ENCODE results near the gene RGMA.

Gene RGMA, protein sequence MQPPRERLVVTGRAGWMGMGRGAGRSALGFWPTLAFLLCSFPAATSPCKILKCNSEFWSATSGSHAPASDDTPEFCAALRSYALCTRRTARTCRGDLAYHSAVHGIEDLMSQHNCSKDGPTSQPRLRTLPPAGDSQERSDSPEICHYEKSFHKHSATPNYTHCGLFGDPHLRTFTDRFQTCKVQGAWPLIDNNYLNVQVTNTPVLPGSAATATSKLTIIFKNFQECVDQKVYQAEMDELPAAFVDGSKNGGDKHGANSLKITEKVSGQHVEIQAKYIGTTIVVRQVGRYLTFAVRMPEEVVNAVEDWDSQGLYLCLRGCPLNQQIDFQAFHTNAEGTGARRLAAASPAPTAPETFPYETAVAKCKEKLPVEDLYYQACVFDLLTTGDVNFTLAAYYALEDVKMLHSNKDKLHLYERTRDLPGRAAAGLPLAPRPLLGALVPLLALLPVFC

DNA sequence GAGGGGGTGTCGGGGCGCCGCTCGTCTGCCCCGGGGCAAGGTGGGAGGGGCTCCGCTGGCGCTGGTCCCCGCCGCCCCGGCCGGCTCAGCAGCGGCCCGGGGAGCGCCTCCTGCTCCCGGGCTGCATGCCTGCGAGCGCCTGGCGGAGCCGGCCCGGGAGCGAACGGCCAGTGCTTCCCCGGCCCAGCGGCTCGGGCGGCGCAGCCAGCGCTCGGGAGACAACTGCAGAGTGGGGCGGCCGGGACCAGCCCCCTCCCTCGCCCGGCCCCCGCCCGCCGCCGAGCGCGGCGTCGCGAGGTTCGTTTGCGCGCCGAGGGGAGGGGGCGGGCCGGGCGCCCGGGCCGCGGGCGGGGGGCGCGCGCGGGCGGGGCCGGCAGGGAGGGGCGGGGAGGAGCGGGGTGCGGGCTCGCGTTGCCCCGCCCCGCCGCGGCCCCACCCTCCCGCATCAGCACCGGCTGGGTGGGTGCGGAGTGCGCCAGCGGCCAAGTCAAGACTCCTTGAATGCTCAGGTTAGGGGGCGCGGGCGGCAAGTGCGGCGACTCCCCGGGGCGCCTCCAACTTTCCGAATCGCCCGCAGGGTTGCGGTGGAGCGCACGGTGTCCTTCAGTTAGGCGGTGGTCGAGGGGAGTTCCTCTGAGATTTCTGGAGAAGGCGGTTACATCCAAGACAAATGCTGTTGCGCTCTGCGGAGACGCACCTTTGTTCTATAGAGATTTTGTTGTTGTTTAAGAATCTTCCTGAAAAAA, at the start of gene RGMA:
Gene RGMA (minus strand): TSS at position 231 of the 746 bp plus-strand sequence. CDS start 279 bp downstream, outside the sequence.
- DNase-seq: no peak

DNA sequence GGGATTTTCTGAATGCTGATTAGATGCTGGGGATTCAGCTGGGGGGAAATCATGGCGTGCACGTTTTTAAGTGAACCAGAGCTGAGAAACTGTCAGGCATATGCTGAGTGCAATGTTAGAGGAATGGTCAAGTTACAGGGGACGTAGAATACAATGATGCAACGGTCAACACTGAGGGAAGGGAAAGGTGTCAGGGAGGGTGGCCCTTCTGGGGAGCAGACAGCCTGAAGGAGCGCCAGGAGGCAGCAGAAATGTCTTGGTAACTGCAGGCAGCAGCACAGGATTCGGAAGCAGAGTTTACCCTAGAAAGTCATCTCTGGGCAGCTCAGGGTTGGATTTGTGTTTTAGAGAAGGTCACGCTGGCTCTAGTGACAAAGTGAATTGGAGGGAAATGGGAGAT, 47.6 kb upstream of the RGMA start:
- DNase-seq: no peak

DNA sequence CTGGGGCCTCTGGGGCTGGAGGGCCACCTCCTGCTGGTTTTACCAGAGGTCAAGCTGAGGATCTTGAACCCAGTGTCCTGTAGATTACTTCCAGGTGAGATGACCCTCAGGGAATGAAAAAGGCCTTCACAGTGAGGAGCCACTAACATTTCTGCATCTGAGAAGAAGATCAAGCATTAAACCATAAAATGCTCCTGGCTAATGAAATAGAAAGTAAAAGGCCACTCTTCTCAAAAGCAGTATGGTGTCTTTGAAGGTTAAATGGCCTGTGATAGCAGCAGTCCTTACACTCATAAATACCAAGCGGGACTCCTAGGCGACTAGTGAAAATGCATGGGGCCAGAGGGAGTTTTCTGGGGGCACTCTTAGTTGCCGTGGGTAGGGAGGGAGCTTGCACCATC, 47.0 kb upstream of the RGMA start:
- DNase-seq: no peak

DNA sequence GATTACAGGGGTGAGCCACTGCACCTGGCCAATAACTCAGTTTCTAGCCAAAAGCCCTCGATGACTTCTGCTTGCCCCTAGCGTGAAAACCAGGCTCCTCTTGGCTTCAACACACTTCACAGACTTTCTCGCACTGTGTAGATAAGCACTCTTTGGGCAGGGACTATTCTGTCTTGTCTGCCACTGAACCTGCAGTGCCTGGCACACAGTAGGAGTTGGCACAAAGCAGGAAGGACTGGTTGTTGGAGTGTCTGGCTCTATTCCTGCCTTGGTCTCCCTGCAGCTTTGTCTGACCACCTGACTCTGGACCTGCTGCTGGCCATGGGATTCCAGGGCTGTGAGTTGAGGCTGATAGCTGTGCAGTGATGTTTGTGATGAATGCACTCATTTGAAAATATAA, 46.4 kb upstream of the RGMA start:
- DNase-seq: no peak

DNA sequence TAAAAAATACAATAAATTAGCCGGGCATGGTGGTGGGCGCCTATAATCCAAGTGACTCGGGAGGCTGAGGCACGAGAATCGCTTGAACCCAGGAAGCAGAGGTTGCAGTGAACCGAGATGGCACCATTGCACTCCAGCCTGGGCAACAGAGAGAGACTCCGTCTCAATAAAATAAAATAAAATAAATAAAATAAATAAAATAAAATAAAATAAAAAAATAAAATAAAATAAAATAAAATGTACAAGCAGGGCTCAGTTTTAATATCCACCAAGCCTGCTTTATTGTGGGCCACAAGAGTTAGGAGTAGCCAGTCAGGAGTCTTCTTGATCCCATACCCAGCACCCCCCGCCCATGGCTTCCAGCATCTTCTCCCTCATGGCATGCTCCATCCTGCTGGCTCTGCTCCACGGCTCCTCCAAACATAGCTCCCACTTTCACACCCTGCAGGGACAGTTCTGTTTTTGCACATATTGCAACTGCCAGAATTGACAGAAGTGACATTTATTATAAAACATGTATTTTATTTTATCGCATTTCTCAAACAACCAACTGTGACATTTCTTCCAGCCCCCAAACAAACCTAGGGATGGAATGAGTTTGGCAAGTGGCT, 42.6 kb upstream of the RGMA start:
- DNase-seq: no peak

DNA sequence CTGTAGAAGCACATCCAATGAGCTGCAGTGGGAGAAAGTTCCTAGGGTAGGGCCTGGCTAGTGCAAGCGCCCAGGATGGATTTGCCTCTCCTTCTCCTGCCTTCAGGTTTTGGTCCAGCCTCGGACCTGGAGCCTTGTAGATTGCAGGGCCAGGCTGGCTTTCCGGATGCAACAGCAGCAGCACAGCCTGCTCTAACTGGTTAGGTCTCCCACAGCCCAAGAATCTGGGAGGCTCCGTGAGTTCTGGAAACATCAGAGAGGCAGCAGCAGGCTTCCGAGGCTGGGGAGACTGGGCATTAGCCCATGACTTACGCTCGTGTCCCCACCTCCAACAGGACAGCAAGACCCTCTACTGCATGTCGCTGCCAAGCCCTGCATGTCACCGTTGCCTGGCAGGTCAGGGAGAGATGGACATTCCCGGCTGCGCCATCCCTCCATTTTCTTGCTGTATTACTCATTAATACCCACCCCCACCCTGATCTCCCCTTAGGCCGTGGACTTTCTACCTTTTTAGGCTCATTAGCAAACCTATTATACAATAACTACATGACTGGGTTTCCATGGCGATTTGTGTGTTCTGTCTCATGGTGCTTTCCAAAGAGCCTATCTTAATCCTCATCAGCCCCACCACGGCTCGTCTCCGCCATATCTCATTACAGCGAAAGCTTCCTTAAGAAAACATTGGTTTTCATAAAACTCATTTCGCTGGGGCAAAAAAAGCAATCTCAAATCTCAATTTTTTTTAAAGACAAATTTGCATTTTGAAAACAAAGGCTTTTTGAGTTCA, 40.9 kb upstream of the RGMA start:
- no peak for DNase-seq

DNA sequence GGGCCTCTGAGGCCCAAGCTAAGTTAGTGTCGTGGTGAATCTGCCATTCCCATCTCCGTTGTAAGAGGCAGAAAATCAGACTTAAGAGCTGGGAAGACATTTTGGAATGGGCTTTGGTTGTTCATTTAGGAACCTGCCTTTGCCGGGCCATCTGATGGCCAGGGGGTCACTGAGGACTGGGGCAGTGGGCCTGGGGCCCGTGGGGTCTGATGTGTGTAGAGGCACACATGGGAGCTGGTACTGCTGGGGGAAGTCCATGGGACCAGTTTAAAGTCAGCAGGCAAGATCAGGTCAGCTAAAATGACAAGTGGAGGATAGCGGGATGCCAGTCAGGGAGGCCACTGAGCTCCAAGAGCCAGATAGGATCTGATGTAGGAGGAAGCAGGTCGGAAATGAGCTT, 38.3 kb upstream of the RGMA start:
- DNase-seq: no peak

DNA sequence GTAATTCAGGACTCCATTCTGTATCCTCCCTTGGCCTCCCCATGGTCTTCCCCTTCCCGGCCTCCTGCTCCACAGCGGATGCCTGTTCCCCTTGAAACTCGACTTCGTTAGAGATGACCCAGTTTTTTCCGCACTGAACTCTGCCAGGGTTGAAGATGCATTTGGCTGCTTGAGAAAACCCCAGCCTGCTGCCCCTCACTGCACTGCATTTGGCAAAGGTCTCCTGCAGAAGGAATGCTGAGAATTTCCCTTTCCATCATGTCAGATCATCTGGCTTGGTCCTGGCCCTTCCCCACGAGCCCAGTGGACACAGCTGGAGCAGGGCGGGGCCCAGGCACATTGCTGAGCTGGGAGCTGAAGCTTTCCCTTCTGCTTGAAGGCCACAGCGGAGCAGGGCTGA, 37.6 kb upstream of the RGMA start:
- DNase-seq: no peak

DNA sequence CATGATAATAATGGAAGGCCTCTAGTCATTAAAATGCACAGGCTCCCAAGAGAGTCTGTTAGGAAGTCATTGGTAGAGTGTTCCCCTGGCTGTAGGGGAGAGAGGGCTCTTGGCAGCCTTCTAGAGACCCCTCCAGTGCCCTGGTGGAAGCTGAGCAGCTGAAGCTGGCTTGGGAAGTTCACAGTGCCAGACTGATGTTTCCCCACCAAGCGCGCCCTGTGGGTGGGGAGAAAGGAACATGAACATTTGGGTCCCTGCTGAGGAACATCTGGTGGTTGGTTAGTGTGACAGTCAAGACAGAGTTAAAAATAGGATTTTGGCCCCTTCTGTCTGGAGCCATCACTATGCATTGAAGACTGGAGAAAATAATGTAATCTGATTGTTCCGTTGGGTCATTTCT, 37.1 kb upstream of the RGMA start:
- no peak for DNase-seq

DNA sequence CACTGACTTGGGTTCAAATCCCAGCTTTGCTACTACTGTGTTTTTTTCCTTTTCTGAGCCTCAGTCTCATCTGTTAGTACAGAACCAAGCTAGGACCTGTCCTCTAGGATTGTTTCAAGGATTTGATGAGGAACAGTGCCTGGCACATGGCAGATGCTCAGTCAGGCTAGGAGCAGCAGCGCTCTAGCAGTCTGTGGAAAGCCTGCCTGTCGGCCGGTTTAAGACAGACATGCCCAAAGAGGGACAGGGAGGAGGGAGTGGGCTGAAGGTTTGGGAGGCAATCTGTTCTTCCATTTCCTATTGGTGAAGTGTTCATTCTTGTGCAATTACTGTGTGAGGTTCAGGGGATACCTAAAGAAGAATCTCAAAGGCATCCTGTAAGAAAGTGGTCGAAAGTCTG, 35.1 kb upstream of the RGMA start:
- no peak for DNase-seq

DNA sequence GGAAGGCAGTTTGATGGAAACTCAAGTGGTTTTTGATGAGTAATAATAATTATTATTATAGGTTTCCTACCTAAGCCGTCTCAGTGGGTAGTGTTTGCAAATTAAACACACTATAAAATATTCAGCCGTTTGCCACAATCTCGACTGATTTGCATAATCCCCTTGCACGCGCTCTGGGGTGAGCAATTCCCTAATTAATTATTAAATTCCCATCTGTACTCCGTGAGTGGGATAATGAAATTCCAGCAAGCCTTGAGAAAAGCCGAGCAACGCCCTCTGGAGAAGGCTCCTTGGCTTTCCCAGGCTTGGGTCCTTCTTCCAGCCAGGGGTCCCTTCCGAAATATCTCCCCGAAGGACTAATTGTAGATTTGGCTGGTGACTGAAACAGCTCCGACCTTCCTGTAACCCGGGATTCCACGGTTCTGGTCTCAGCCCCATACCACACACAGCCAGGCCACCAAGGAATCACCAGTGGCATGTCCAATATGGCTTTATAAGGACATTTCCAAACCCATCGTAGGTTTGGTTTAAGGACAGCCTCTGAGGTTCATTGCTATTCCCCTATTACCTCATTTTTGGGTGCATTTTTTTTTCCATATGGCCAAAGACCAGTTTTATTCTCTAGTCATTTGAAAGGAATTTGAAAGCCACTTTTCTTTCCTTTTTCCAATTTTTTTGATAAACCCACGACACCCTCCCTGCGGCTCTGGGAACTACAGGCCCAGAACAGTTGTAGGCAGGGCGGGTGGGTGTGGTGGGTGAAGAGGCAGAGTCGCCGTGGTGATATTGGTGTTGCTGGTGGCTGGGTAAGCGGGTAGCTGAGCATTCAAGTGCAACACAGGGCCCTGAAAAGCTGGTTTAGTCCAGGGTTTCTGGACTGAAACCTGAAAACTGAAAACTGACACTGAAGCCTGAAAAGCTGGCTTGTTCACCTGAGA, 33.2 kb upstream of the RGMA start:
- no peak for DNase-seq

DNA sequence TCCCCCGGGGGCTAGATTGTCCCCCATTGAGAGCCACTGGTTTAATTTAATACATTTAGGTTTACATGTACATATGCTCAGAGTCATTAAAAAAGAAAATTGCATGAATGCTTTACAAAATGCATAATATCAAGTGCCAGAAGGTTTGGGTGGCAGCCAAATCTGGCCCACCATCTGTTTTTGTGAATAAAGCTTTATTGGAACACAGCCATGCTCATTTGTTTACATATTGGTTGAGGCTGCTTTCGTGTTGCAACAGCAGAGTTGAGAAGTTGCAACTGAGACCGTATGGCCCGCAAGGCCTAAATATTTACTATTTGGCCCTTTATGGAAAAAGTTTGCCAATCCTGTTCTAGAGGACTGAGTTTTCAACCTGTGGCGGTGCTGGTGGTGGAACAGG, 32.1 kb upstream of the RGMA start:
- peak; percentile 93 for DNase-seq

DNA sequence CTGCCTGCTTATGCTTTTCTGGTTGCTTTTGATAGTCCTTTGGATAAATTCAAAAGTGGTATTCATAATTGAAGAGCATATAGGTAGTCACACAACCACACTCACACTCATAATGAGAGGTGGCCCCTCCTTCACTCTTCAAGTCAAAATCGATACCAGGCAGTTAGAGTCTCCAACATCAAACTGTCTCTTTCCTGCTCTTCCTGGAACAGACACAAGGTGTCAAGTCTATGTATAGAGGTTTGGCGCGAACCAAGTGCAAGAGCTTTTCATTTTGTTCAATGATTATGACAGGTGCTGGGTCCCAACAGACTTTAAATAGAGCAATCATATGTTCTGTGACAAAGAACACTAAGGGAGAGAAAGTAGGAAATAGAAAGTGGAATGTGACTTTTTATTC, 29.9 kb upstream of the RGMA start:
- no peak for DNase-seq

DNA sequence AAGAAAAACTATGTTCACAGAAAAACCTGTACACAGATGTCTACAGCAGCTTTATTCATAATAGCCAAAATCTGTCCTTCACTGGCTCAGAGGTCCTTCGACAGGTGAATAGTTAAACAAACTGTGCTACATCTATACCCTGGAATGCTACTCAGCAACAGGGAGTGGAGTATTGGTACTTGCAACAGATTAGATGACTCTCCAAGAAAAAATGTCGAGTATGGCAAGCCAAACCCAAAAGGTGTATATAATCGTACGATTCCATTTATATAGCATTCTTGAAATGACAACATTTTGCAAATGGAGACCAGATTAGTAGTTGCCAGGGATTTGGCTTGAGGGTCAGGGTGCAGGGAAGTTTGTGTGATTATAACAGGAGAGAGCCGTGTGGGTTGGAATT, 22.4 kb upstream of the RGMA start:
- no peak for DNase-seq

DNA sequence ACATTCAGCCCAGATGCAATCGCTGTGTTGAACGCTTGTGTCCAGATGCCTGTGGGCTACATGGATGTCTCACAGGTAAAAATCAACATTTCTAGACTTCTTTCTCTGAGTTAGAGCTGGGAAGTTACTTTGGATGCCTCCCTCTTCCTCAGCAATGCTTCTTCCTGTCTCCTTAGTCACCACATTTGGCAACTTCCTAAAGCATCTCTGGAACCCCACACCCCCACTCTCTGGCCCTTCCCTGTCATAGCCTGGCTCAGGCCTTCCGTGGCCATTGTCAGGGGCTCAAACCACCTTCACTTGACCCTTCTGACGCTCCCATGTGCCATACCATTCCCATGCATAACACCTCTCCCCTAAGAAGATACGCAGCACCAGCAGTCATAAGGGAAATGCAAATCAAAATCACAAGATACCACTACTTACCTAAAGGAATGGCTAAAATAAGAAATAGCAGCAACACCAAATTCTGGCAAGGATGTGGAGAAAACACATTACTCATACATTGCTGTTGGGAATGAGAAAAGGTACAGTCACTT, 21.6 kb upstream of the RGMA start:
- DNase-seq: no peak

DNA sequence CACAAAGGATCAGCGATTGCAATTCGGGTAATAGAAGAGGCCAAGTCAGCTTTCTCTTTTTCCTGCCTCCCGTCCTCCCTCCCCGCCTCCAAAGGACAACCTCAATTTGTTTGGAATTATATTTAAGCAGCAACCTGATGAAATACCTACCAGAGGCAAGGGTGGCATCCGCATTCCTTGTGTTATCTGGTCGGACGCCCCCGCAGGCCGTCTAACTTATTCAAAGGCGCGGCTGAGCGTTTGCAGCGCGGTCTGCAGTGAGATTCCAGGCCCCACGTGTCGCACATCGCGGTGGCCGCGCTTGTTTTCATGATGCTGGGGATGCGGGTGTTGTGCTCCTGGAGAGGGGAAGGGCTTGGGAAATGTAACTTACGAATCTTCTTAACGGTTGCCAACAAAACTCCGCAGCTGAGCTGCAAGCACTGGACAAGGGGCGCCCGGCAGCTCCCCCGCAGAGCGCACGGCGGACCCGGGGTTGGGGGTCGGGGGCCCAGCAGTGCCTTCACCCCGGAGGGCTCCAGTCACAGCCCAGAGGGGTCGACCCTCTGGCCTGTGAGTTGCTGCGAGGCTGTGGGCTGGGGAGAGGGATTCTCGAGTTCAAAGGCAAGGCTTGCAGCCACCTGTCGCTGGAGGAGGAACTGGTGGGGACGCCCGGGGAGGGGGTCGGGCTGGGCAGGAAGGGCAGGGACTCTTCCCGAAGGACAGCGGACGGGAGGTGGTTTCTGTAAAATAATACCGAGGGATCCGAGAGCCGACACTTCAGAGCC, 20.5 kb upstream of the RGMA start:
- no peak for DNase-seq

DNA sequence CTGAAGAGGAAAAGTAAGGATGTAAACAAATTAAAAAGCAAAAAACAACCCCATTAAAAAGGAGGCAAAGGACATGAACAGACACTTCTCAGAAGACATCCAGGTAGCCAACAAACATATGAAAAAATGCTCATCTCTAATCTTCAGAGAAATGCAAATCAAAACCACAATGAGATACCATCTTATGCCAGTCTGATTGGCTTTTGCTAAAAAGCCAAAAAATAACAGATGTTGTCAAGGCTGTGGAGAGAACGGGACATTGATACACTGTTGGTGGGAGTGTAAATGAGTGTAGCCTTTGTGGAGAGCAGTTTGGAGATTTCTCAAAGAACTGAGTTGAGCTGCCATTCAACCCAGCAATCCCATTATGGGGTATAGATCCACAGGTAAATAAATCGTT, 18.6 kb upstream of the RGMA start:
- no peak for DNase-seq

DNA sequence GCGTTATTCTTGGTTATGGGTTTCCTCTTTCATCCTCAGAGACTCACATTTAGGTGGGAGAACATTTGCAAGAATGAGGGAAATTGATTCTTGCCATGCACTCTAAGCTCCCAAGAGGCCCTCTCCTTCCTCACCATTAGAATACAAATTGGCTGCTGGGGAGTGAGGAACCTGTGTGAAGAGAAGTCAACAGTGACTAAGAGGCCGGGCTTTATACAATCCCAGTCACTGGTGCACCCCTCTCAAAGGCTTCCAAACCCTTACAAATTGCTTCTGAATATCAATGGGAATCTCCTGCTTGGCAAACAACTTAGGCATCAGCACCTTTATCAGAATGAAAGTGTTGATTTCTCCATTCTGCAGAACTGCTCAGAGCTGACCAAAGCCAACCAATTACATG, 16.5 kb upstream of the RGMA start:
- no peak for DNase-seq

DNA sequence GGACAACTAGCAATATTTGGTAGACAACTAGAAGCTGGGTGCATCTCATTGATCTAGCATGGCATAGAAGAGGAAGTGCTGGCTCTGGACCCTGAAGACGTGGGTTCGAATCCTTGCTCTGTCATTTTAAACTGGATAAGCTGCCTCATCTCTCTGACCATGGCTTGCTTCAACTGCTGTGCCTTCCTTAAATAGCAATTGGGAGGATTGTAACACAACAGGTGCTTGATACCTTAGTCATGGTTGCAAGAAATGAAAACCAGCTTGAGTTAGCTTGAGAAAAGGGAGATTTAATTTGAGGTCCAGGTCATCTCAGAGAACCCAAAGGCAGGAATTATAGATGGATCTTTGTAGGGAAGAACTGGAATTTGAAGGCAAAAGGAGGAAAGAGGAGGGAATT, 14.8 kb upstream of the RGMA start:
- DNase-seq: no peak

DNA sequence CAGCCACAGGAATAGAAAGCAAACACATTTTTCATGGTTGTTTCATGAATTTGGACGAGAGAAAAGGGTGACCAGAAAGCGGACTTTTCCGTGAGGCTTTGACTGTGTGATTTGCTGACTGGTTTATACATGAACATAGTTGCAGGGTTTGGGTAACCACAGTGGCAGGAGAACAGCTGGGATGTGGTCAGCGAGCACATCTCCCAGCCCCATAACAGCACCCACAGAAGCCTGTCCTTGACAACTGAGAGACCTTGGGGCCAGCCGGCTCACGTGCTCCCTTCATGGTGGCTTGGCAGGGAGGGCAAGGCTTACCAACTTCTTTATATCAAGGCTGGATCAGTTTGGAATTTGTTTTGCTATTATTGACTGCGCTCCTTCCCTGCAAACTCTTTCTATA, 13.2 kb upstream of the RGMA start:
- DNase-seq: no peak

DNA sequence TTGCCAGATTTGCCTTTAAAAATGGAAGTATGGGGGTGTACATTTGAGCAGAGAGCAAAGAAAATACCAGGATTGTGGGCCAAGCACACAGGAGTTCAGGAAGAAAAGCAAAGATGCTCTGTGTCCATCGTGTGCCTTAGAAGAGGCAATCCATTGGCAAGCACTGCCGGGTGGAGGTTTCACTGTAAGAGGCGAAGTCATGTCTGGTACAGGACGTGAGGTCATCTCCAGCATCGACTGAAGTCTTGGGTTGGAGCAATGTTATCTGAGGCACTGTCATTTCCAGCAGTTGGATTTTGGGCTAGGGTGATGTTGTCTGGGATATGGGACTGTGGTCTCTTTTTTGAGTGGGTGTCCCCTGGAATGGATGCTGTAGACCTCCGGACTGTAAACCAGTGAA, 4.8 kb upstream of the RGMA start:
- DNase-seq: no peak

Data from NCI-H1694 treated with DMSO at 0.1 percent for 48 hours (cell line).